Activated CD4-positive, alpha-beta T cell treated with anti-CD3 and anti-CD28 coated beads for 1 hour (primary cell): ENCODE measurements around the gene CDC42SE2.
"Not testable (repeated sequence)": the region's sequence is repeated elsewhere in the genome, so short reads cannot be mapped to it uniquely, and the experiment has no call there.

Experiments
- DNase-seq: peaks from one replicate; pipeline ENCODE4 v3.0.0-alpha.2; 2020

CDC42SE2 gene

GRCh38 chr5:131396630-131397273, 132.9 kb downstream of the CDC42SE2 start:
- no peak for DNase-seq

GRCh38 chr5:131399007-131399406, 135.2 kb downstream of the CDC42SE2 start:
- DNase-seq, result not testable (repeated sequence)

- no peak for DNase-seq
These were observed 136.7 kb downstream of the CDC42SE2 start for GRCh38 chr5:131400585-131400984.

- DNase-seq, result no peak
These were observed 141.8 kb downstream of the CDC42SE2 start for GRCh38 chr5:131405674-131406073.

GRCh38 chr5:131406076-131406475, 142.2 kb downstream of the CDC42SE2 start:
- DNase-seq, result no peak

- no peak for DNase-seq
These were observed 143.3 kb downstream of the CDC42SE2 start for GRCh38 chr5:131406975-131407638.

GRCh38 chr5:131413605-131414559, 150.0 kb downstream of the CDC42SE2 start:
- DNase-seq, result no peak

- DNase-seq, result no peak
These were observed 152.9 kb downstream of the CDC42SE2 start for GRCh38 chr5:131416729-131417128.

- peak; percentile 71 for DNase-seq
These were observed 153.5 kb downstream of the CDC42SE2 start for GRCh38 chr5:131417240-131417869.

GRCh38 chr5:131418846-131419245, 155.0 kb downstream of the CDC42SE2 start:
- DNase-seq, result no peak

GRCh38 chr5:131419877-131420276, 156.0 kb downstream of the CDC42SE2 start:
- no peak for DNase-seq

- DNase-seq, result no peak
These were observed 159.2 kb downstream of the CDC42SE2 start for GRCh38 chr5:131423056-131423455.

GRCh38 chr5:131426011-131426410, 162.2 kb downstream of the CDC42SE2 start:
- no peak for DNase-seq

GRCh38 chr5:131430794-131431193, 166.9 kb downstream of the CDC42SE2 start:
- no peak for DNase-seq

GRCh38 chr5:131431794-131432193, 167.9 kb downstream of the CDC42SE2 start:
- no peak for DNase-seq

GRCh38 chr5:131433109-131433508, 169.3 kb downstream of the CDC42SE2 start:
- DNase-seq, result no peak

GRCh38 chr5:131436081-131436480, 172.2 kb downstream of the CDC42SE2 start:
- no peak for DNase-seq

GRCh38 chr5:131441184-131441583, 177.3 kb downstream of the CDC42SE2 start:
- DNase-seq, result no peak
